Body of pancreas (tissue), 4 donors: ENCODE data around the gene MARCOL. TPM values are rescaled to one million over a fixed set of nuclear protein-coding genes. Genes with fewer than 3 reads are reported as not detected.

Experiments used
- ATAC-seq: fragments of 150-250 bp; one replicate; pipeline ENCODE4 v1.9.1; 2016
- DNase-seq, 4 donors: peaks; one replicate each; pipeline ENCODE4 v3.0.0-alpha.2; 2019
- H3K27ac ChIP-seq, 4 donors: fragments of 200-600 bp; sonication (generic); 1 replicate in 3 of 4; 2 replicates in 1 of 4; pipeline versions ENCODE4 v1.5.1 to v1.6.1; 2016 to 2019; ENCODE audit warnings: mild to moderate bottlenecking in 1 of 4, mixed read lengths in 1 of 4, moderate library complexity in 1 of 4
- H3K27me3 ChIP-seq, 2 donors: fragments of 200-600 bp; sonication (generic); one replicate each; pipeline ENCODE4 v1.6.0; 2016; ENCODE audit warnings: mild to moderate bottlenecking in 1 of 2
- H3K36me3 ChIP-seq, 2 donors: fragments of 200-600 bp; sonication (generic); replicated peaks in 1 of 2; 2 replicates each; pipeline ENCODE4 v1.5.1; 2016; ENCODE audit warnings: low read depth in 2 of 2; ENCODE audit not compliant: insufficient read depth in 1 of 2
- H3K4me1 ChIP-seq: fragments of 200-600 bp; sonication (generic); one replicate; pipeline ENCODE4 v1.6.0; 2016
- H3K4me3 ChIP-seq, 2 donors: fragments of 200-600 bp; sonication (generic); 1 replicate in 1 of 2; 2 replicates in 1 of 2; pipeline ENCODE4 v1.5.1; 2016 to 2019
- H3K9me3 ChIP-seq, 3 donors: fragments of 200-600 bp; sonication (generic); 1 replicate in 2 of 3; 2 replicates in 1 of 3; pipeline ENCODE4 v1.5.1; 2016
- POLR2A ChIP-seq, 3 donors: fragments of 450-650 bp; IDR thresholded peaks; one replicate each; pipeline ENCODE4 v1.6.1; 2016; ENCODE audit warnings: antibody characterized with exemption in 3 of 3, mild to moderate bottlenecking in 2 of 3
- WGBS, 2 donors: methylation state at CpG; one replicate each; pipeline ENCODE4 v1.1.5; 2017; 5-methylcytosine and 5-hydroxymethylcytosine counted together
- intact Hi-C: fragments of 100-400 bp; cut with DNase I; formaldehyde crosslinking; loops from one replicate; pipeline ENCODE4 v1.15.1; 2023
- total RNA-seq, 2 donors: library from RNA; depleted of rRNA; stranded (reverse); fragments of >200 nt; gene quantifications; one replicate each; pipeline ENCODE4 v1.1.0, GENCODE V29; 2016
- TF ChIP-seq, protein P1 (sequence below), 7 experiments: fragments of 450-650 bp in 4 of 7; fragments of 200-600 bp in 3 of 7; sonication (generic) in 3 of 7; IDR thresholded peaks; one replicate each; pipeline ENCODE4 v1.5.1; 2016 to 2019; ENCODE audit warnings: antibody characterized with exemption in 7 of 7

MARCOL gene
- total RNA-seq: not detected

DNA sequence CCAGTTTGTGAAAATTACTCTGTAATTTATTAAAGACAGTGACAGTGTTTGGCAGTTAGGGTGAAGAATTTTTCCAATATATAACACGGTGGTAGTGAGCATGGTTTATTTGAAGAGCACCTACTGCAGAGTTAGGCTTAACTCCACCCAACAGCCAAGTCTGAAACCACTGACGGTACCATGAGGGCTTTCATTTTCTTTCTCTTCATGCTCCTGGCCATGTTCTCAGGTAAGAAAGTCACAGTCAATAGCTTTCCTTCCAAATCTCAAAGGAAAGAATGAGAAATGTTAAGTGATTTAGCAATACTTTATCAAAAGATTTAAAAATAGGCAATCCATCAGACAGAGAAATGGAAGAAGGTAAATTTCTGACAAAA is at the start of gene MARCOL:
Gene MARCOL (plus strand): TSS at position 108 of the 377 bp plus-strand sequence. CDS start 73 bp downstream, at position 181.
- no peaks in the 10 kb centered on the region for H3K9me3 ChIP-seq
- intact Hi-C loops: no loop called here
- H3K27me3 ChIP-seq: no peaks in the 10 kb centered on the region
- no peak for TF ChIP-seq POLR2A (IDR thresholded peaks at IDR 0.05)
- TF ChIP-seq, protein P1, sequence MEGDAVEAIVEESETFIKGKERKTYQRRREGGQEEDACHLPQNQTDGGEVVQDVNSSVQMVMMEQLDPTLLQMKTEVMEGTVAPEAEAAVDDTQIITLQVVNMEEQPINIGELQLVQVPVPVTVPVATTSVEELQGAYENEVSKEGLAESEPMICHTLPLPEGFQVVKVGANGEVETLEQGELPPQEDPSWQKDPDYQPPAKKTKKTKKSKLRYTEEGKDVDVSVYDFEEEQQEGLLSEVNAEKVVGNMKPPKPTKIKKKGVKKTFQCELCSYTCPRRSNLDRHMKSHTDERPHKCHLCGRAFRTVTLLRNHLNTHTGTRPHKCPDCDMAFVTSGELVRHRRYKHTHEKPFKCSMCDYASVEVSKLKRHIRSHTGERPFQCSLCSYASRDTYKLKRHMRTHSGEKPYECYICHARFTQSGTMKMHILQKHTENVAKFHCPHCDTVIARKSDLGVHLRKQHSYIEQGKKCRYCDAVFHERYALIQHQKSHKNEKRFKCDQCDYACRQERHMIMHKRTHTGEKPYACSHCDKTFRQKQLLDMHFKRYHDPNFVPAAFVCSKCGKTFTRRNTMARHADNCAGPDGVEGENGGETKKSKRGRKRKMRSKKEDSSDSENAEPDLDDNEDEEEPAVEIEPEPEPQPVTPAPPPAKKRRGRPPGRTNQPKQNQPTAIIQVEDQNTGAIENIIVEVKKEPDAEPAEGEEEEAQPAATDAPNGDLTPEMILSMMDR (IDR thresholded peaks at IDR 0.05): no peak
- ATAC-seq: no peak
- no peak within 1 kb of the TSS for H3K27ac ChIP-seq
- no peaks in the 10 kb centered on the region for H3K4me1 ChIP-seq
- WGBS, 2 donors: 41 to 53% methylated on average over 2 of the region's 2 CpGs
- no peak for DNase-seq
- H3K4me3 ChIP-seq: no peak within 1 kb of the TSS
- no peaks in the 10 kb centered on the region for H3K36me3 ChIP-seq

GRCh38 chr5:148191010-148191409 is 47.3 kb upstream of the MARCOL start:
- TF ChIP-seq, protein P1 (IDR thresholded peaks at IDR 0.05): no peak
- no peak for TF ChIP-seq POLR2A (IDR thresholded peaks at IDR 0.05)
- H3K4me1 ChIP-seq: no peaks in the 10 kb centered on the region
- 25% methylated on average over 1 of the region's 1 CpG for WGBS, 2 donors

DNA sequence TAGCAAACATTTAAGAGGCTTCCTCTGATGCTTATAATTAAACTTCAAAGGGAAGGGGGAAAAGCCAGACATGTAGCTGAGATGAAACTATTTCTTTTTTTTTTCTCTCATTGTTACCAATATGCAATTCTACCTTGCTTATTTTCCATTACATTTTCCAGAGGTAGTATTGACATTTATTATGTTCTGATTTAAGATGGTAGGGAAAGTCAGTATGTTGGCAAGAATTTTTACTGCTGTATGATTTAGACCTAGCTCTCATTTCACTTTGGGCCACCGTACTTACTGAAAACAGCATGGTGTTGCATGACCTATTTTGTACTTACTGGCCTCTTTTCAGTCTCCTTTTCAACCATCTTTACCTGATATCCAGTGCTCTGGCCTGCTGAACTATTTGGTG is 45.1 kb upstream of the MARCOL start:
- ATAC-seq (no peak), DNase-seq (no peak)
- TF ChIP-seq, protein P1 (IDR thresholded peaks at IDR 0.05): no peak
- TF ChIP-seq POLR2A (IDR thresholded peaks at IDR 0.05): no peak
- H3K27me3 ChIP-seq: no peaks in the 10 kb centered on the region
- no peaks in the 10 kb centered on the region for H3K9me3 ChIP-seq
- H3K4me3 ChIP-seq: no peak overlapping the region
- H3K4me1 ChIP-seq: no peaks in the 10 kb centered on the region
- no peak overlapping the region for H3K27ac ChIP-seq
- intact Hi-C loops: no loop called here
- WGBS, 2 donors: 88 to 97% methylated on average over 1 of the region's 1 CpG
- H3K36me3 ChIP-seq: no peaks in the 10 kb centered on the region

More at GRCh38 chr5:148191010-148191409, 47.3 kb upstream of the MARCOL start:
- intact Hi-C loops: no loop called here
- DNase-seq (no peak), ATAC-seq (no peak)
- Histone ChIP-seq H3K9me3 (no peaks in the 10 kb centered on the region), H3K4me3 (no peak overlapping the region), H3K36me3 (no peaks in the 10 kb centered on the region), H3K27ac (no peak overlapping the region), H3K27me3 (no peaks in the 10 kb centered on the region)

GRCh38 chr5:148201151-148201550 is 37.2 kb upstream of the MARCOL start:
- no peak for ATAC-seq
- TF ChIP-seq POLR2A (IDR thresholded peaks at IDR 0.05): no peak
- TF ChIP-seq, protein P1 (IDR thresholded peaks at IDR 0.05): no peak

GRCh38 chr5:148202531-148203203 is 35.7 kb upstream of the MARCOL start, which contains the start of gene SPINK6:
Gene SPINK6, plus strand, starts transcription at chr5:148203042. Its CDS starts 55 bp downstream, at chr5:148203097.
- no peak within 1 kb of the TSS for H3K27ac ChIP-seq

More at GRCh38 chr5:148201151-148201550, 37.2 kb upstream of the MARCOL start:
- 78 to 83% methylated on average over 2 of the region's 2 CpGs for WGBS, 2 donors
- H3K4me1 ChIP-seq: peaks cover 8% of the 10 kb centered on the region
- no peaks in the 10 kb centered on the region for H3K27me3 ChIP-seq
- DNase-seq: no peak
- H3K4me3 ChIP-seq: no peak overlapping the region
- intact Hi-C loops: no loop called here
- no peaks in the 10 kb centered on the region for H3K9me3 ChIP-seq
- H3K27ac ChIP-seq: no peak overlapping the region
- H3K36me3 ChIP-seq: no peaks in the 10 kb centered on the region

More at GRCh38 chr5:148202531-148203203, 35.7 kb upstream of the MARCOL start, which contains the start of gene SPINK6:
- DNase-seq (no peak), ATAC-seq (no peak)
- Histone ChIP-seq H3K4me1 (peaks cover 8% of the 10 kb centered on the region), H3K4me3 (no peak within 1 kb of the TSS), H3K27me3 (no peaks in the 10 kb centered on the region), H3K9me3 (no peaks in the 10 kb centered on the region), H3K36me3 (no peaks in the 10 kb centered on the region)
- no peak for TF ChIP-seq POLR2A (IDR thresholded peaks at IDR 0.05)
- TF ChIP-seq, protein P1 (IDR thresholded peaks at IDR 0.05): no peak
- intact Hi-C loops: no loop called here
- WGBS, 2 donors: 90 to 96% methylated on average over 2 of the region's 2 CpGs
